Fibroblast of the aortic adventitia (primary cell): ENCODE measurements around the gene SV2B. TPM values are rescaled to one million over a fixed set of nuclear protein-coding genes. Genes with fewer than 3 reads are reported as not detected.

ENCODE experiments used
- DNase-seq: peaks from one replicate; pipeline ENCODE4 v3.0.0-alpha.2; 2010; ENCODE audit warnings: low read depth
- H3K4me3 ChIP-seq: 2 replicates; pipeline ENCODE4 v1.5.1; 2011; ENCODE audit warnings: low read depth, mild to moderate bottlenecking, control low read depth, low read length, moderate library complexity
- CTCF ChIP-seq: IDR thresholded peaks from 2 replicates; pipeline ENCODE4 v1.5.1; 2011; ENCODE audit warnings: mild to moderate bottlenecking, low read length, control low read depth, inconsistent platforms; ENCODE audit not compliant: insufficient read depth
- total RNA-seq: library from RNA; depleted of rRNA; stranded (reverse); fragments of >200 nt; gene quantifications from 2 replicates; pipeline ENCODE4 v1.2.3, GENCODE V29; 2012; ENCODE audit warnings: low replicate concordance

Gene SV2B
- total RNA-seq, 1 donor: not detected

- no peak overlapping the region for H3K4me3 ChIP-seq
- no peak for TF ChIP-seq CTCF
- DNase-seq: no peak
These were observed 46.7 kb downstream of the SV2B start for GRCh38 chr15:91146728-91147127.

- TF ChIP-seq CTCF: no peak
- no peak overlapping the region for H3K4me3 ChIP-seq
- DNase-seq: no peak
These were observed 48.2 kb downstream of the SV2B start for GRCh38 chr15:91148243-91148642.

GRCh38 chr15:91150502-91151160 lies 50.6 kb downstream of the SV2B start:
- DNase-seq: no peak
- TF ChIP-seq CTCF: no peak
- no peak overlapping the region for H3K4me3 ChIP-seq

GRCh38 chr15:91151781-91152563 lies 51.9 kb downstream of the SV2B start:
- TF ChIP-seq CTCF: no peak
- H3K4me3 ChIP-seq: no peak overlapping the region
- DNase-seq: no peak

- H3K4me3 ChIP-seq: no peak overlapping the region
- no peak for TF ChIP-seq CTCF
- DNase-seq: no peak
These were observed 53.0 kb downstream of the SV2B start for GRCh38 chr15:91152896-91153581.

- no peak overlapping the region for H3K4me3 ChIP-seq
- TF ChIP-seq CTCF: no peak
- no peak for DNase-seq
These were observed 53.9 kb downstream of the SV2B start for GRCh38 chr15:91153954-91154353.
